SKM-1 treated with dmso at 0.1 percent for 144 hours (cell line): ENCODE data around the gene OPN1SW.
A peak's percentile ranks its signal among the peaks of the same experiment; 100 is the strongest.

Source experiments
- DNase-seq: peaks from one replicate; lab custom pipeline; 2025; ENCODE audit not compliant: unreplicated experiment; lab: John Stamatoyannopoulos, UW

The OPN1SW gene

DNA sequence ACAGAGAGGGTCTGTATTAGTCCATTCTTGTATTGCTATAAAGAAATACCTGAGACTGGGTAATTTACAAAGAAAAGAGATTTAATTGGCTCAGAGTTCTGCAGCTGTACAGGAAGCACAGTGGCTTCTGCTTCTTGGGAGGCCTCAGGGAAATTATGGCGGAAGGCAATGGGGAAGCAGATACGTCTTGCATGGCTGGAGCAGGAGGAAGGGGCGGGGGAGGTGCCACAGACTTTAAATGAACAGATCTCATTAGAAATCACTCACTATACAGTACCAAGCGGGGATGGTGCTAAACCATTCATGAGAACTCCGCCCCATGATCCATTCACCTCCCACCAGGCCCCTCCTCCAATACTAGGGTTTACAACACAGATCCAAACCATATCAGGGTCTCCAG is 40.2 kb downstream of the OPN1SW start:
- peak; percentile 47 for DNase-seq

GRCh38 chr7:128734890-128735289 is 40.7 kb downstream of the OPN1SW start:
- DNase-seq: no peak

GRCh38 chr7:128733278-128733645 is 42.3 kb downstream of the OPN1SW start:
- DNase-seq: no peak

DNA sequence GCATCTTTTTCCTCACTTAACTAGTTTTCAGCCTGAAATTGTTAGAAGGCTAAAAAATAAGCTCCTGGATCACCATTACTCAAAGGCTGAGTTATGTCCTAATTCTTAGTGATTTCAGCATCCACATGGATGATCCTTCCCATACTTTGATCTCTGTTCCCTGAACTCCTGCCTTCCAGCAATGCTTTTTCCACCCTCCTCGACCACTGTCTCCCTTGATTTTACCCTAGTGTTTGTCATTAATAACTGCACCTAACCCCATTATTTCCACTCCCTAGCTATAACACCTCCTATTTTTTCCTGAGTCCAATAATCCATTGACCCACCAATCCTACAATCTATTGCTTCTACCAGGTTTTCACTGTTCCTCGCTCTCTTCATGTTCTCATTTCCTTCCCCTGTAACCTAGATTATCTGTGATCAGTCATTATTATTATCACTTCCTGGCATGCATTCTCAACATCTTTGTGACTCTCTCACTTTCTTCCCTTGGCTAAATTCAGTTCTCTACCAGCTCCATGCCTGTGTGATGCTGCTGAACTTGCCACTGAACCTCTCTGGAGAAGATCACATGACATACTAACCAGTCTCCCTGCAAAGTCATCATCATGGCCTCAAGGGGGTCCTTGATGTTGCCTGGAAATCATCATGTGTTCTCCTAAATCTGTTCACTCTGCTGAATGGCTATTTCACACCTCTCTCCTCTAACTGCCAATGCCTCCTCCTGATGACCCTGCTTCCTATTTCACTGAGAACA is 42.9 kb downstream of the OPN1SW start:
- no peak for DNase-seq

GRCh38 chr7:128731184-128731583 is 44.4 kb downstream of the OPN1SW start:
- DNase-seq: no peak

GRCh38 chr7:128729494-128729893 is 46.1 kb downstream of the OPN1SW start:
- DNase-seq: no peak

GRCh38 chr7:128728598-128728997 is 47.0 kb downstream of the OPN1SW start:
- no peak for DNase-seq

GRCh38 chr7:128727239-128727638 is 48.4 kb downstream of the OPN1SW start:
- no peak for DNase-seq

GRCh38 chr7:128726737-128727072 is 48.9 kb downstream of the OPN1SW start:
- DNase-seq: no peak

GRCh38 chr7:128726059-128726736 is 49.4 kb downstream of the OPN1SW start:
- DNase-seq: no peak

DNA sequence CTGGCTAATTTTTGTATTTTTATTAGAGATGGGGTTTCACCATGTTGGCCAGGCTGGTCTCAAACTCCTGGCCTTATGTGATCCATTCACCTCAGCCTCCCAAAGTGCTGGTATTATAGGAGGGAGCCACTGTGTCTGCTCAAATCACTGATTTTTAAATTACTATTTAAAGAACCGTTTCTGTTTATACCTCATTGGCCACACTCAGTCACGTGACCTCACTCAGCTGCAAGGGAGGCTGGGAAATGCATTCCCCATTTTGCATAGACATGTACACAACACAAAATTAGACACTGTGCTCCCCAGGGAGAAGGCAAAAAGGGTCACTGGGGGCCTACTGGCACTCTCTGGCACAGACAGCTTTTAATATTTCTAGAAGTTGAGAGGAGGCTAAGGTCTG is 50.1 kb downstream of the OPN1SW start:
- DNase-seq: no peak

DNA sequence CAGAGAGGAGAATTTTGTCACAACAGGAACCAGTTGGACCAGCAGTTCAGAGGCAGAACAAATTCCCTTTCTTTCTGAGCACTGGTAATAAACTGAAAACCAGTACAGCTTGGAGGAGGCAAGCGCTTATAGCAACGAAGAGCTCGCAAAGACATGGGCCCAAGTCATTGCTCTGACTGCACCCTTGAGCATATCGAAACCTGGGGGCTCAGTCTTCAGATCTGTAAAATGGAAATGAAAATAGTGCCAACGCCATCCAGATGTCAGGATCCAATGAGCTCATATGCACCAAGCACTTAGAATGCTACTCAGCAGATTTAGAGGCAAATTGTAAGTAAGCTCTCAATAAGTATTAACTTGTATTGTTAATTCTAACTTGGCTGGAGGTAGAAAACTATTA is 50.9 kb downstream of the OPN1SW start:
- DNase-seq: no peak
